Body of pancreas (tissue), 4 donors: ENCODE results near the gene SGK1. TPM values are rescaled to one million over a fixed set of nuclear protein-coding genes. Genes with fewer than 3 reads are reported as not detected.
A peak's percentile ranks its signal among the peaks of the same experiment; 100 is the strongest.

Source experiments
- ATAC-seq: fragments of 150-250 bp; one replicate; pipeline ENCODE4 v1.9.1; 2016
- DNase-seq, 4 donors: peaks; one replicate each; pipeline ENCODE4 v3.0.0-alpha.2; 2019
- H3K27ac ChIP-seq, 4 donors: fragments of 200-600 bp; sonication (generic); 1 replicate in 3 of 4; 2 replicates in 1 of 4; pipeline versions ENCODE4 v1.5.1 to v1.6.1; 2016 to 2019; ENCODE audit warnings: mild to moderate bottlenecking in 1 of 4, mixed read lengths in 1 of 4, moderate library complexity in 1 of 4
- H3K27me3 ChIP-seq, 2 donors: fragments of 200-600 bp; sonication (generic); one replicate each; pipeline ENCODE4 v1.6.0; 2016; ENCODE audit warnings: mild to moderate bottlenecking in 1 of 2
- H3K36me3 ChIP-seq, 2 donors: fragments of 200-600 bp; sonication (generic); replicated peaks in 1 of 2; 2 replicates each; pipeline ENCODE4 v1.5.1; 2016; ENCODE audit warnings: low read depth in 2 of 2; ENCODE audit not compliant: insufficient read depth in 1 of 2
- H3K4me1 ChIP-seq: fragments of 200-600 bp; sonication (generic); one replicate; pipeline ENCODE4 v1.6.0; 2016
- H3K4me3 ChIP-seq, 2 donors: fragments of 200-600 bp; sonication (generic); 1 replicate in 1 of 2; 2 replicates in 1 of 2; pipeline ENCODE4 v1.5.1; 2016 to 2019
- H3K9me3 ChIP-seq, 3 donors: fragments of 200-600 bp; sonication (generic); 1 replicate in 2 of 3; 2 replicates in 1 of 3; pipeline ENCODE4 v1.5.1; 2016
- POLR2A ChIP-seq, 3 donors: fragments of 450-650 bp; IDR thresholded peaks; one replicate each; pipeline ENCODE4 v1.6.1; 2016; ENCODE audit warnings: antibody characterized with exemption in 3 of 3, mild to moderate bottlenecking in 2 of 3
- WGBS, 2 donors: methylation state at CpG; one replicate each; pipeline ENCODE4 v1.1.5; 2017; 5-methylcytosine and 5-hydroxymethylcytosine counted together
- intact Hi-C: fragments of 100-400 bp; cut with DNase I; formaldehyde crosslinking; loops from one replicate; pipeline ENCODE4 v1.15.1; 2023
- total RNA-seq, 2 donors: library from RNA; depleted of rRNA; stranded (reverse); fragments of >200 nt; gene quantifications; one replicate each; pipeline ENCODE4 v1.1.0, GENCODE V29; 2016
- TF ChIP-seq, protein P1 (sequence below), 7 experiments: fragments of 450-650 bp in 4 of 7; fragments of 200-600 bp in 3 of 7; sonication (generic) in 3 of 7; IDR thresholded peaks; one replicate each; pipeline ENCODE4 v1.5.1; 2016 to 2019; ENCODE audit warnings: antibody characterized with exemption in 7 of 7

SGK1 gene
- total RNA-seq, 2 donors from 2014 or later = 51.1 to 238 TPM

DNA sequence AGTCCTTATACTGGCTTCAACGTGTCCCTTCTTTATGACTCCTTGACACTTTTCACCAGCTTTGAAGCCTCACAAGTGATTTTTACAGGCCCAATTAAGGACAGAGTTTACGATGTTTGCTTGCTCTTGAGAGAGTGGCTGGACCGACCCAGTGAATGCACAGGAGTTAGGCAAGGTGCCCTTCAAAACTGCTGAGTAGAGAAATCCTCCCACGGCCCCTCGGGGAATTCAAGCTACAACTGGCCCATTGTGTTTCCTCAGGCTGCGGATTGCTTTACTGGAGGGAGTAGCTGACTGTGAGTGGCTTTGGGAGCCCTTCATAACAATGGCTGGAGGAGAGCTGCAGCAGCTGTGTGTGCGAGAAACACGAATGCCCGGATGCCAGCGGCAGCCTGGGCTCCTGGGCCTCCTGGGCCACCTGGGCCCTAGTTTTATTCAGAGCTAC is 50.0 kb downstream of the SGK1 start:
- intact Hi-C loops = no loop called here
- Histone ChIP-seq H3K27me3 (no peaks in the 10 kb centered on the region), H3K9me3 (no peaks in the 10 kb centered on the region), H3K4me3 (no peak overlapping the region), H3K27ac (peak overlapping the region in 3 of 4 donors; percentile 49 to 60 (median 50)), H3K4me1 (peaks cover 8% of the 10 kb centered on the region), H3K36me3 (no peaks in the 10 kb centered on the region)
- TF ChIP-seq POLR2A (IDR thresholded peaks at IDR 0.05) = no peak
- TF ChIP-seq, protein P1, sequence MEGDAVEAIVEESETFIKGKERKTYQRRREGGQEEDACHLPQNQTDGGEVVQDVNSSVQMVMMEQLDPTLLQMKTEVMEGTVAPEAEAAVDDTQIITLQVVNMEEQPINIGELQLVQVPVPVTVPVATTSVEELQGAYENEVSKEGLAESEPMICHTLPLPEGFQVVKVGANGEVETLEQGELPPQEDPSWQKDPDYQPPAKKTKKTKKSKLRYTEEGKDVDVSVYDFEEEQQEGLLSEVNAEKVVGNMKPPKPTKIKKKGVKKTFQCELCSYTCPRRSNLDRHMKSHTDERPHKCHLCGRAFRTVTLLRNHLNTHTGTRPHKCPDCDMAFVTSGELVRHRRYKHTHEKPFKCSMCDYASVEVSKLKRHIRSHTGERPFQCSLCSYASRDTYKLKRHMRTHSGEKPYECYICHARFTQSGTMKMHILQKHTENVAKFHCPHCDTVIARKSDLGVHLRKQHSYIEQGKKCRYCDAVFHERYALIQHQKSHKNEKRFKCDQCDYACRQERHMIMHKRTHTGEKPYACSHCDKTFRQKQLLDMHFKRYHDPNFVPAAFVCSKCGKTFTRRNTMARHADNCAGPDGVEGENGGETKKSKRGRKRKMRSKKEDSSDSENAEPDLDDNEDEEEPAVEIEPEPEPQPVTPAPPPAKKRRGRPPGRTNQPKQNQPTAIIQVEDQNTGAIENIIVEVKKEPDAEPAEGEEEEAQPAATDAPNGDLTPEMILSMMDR (IDR thresholded peaks at IDR 0.05) = no peak
- ATAC-seq = no peak
- DNase-seq = no peak
- 57 to 68% methylated on average over 2 to 10 of the region's 10 CpGs for WGBS, 2 donors

DNA sequence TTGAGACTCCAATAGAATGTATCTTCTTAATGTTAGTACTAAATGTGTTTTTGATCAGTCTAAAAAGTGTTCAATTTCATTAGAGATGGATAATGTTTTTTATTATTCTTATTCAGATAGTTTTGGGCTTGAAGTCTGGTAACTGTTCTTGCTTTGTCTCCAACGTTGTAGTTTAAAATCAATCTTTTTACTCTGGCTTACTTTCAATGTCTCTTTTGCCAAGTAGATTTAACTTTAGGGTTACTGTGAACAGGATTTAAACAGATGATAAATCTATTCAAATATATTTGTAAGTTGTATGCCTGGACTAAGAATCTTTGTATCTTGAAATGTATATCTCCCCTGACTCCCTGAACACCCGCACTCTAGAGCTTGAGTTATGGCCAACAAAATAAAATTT is 51.1 kb downstream of the SGK1 start:
- Histone ChIP-seq H3K4me1 (peaks cover 8% of the 10 kb centered on the region), H3K27ac (no peak overlapping the region), H3K27me3 (no peaks in the 10 kb centered on the region), H3K9me3 (no peaks in the 10 kb centered on the region), H3K4me3 (no peak overlapping the region), H3K36me3 (no peaks in the 10 kb centered on the region)
- DNase-seq (no peak), ATAC-seq (no peak)
- 38 to 46% methylated on average over 2 of the region's 2 CpGs for WGBS, 2 donors
- intact Hi-C loops = no loop called here
- no peak for TF ChIP-seq POLR2A (IDR thresholded peaks at IDR 0.05)
- TF ChIP-seq, protein P1 (IDR thresholded peaks at IDR 0.05) = no peak

DNA sequence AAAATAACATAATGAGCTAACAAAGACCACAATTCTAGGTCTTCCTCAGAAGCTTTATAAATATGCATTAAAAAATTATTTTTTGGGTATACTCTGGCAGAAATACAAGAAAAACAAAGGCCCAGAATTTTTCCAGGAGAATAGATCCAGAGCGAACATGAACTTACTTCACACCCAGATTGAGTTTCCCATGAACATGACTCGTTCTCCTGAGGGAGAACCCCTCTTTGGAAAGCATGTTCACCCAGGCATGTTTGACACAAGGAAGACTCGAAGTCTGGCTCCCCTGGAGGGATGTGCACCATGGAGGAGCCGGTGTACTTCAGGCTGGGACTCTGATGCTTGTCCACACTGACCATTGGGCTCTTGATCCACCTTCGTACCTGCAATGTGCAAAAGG is 56.1 kb downstream of the SGK1 start:
- WGBS, 2 donors = 91 to 92% methylated on average over 5 of the region's 5 CpGs
- no peaks in the 10 kb centered on the region for H3K36me3 ChIP-seq
- H3K4me1 ChIP-seq = peaks cover 33% of the 10 kb centered on the region
- no peaks in the 10 kb centered on the region for H3K27me3 ChIP-seq
- intact Hi-C loops = no loop called here
- no peak overlapping the region for H3K4me3 ChIP-seq
- no peak for DNase-seq
- no peak overlapping the region for H3K27ac ChIP-seq
- ATAC-seq = no peak
- no peaks in the 10 kb centered on the region for H3K9me3 ChIP-seq
- no peak for TF ChIP-seq POLR2A (IDR thresholded peaks at IDR 0.05)
- TF ChIP-seq, protein P1 (IDR thresholded peaks at IDR 0.05) = no peak

DNA sequence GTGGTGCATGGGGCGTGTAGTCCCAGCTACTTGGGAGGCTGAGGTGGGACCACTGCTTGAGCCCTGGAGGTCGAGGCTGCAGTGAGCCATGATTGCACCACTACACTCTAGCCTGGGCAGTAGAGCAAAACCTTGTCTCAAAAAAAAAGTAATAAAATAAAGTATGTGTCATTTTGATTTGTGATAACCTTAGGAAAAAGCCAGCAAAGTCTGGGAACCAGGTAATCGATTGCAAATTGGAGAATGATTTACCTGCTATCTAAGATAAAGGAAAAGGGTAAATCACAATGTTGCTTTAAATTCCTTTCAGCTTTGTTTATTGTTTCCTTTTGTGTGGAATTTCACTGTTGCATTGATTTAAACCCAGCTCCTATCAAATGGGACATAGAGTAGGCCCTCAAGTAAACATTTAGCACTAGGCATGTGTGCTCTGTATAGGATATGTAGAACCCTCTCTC is 59.0 kb downstream of the SGK1 start:
- TF ChIP-seq, protein P1 (IDR thresholded peaks at IDR 0.05) = no peak
- no peak for TF ChIP-seq POLR2A (IDR thresholded peaks at IDR 0.05)
- intact Hi-C loops = no loop called here
- Histone ChIP-seq H3K9me3 (no peaks in the 10 kb centered on the region), H3K27me3 (no peaks in the 10 kb centered on the region), H3K4me1 (peaks cover 47% of the 10 kb centered on the region), H3K27ac (peak overlapping the region in 3 of 4 donors; percentile 64 to 79 (median 66)), H3K4me3 (no peak overlapping the region), H3K36me3 (no peaks in the 10 kb centered on the region)
- ATAC-seq = peak; percentile 90
- DNase-seq = peak in 2 of 4 donors; percentile 20 to 50
- WGBS, 2 donors = 30 to 46% methylated on average over 3 of the region's 3 CpGs

DNA sequence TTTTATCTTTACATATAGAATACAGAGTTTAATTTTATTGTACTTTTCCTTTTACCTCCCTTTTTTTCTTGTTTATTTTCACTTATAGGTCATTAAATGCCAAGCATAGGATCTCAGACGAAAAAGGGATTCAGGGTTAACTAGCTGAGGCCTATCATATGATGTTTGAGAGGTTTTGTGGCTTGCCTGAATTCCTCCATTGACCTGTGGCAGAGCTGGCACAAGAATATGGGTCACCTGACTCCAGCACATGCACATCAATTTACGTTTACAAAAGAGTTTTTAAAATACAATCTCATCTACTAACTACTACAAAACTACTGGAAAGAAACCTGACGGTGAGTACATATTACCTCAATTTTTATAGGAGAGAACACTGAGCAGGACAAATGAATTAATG is 60.4 kb downstream of the SGK1 start:
- Histone ChIP-seq H3K9me3 (no peaks in the 10 kb centered on the region), H3K4me1 (peaks cover 56% of the 10 kb centered on the region), H3K27me3 (no peaks in the 10 kb centered on the region), H3K4me3 (no peak overlapping the region), H3K36me3 (no peaks in the 10 kb centered on the region), H3K27ac (peak overlapping the region in 1 of 4 donors; percentile 79)
- WGBS, 2 donors = 56 to 59% methylated on average over 3 of the region's 3 CpGs
- ATAC-seq (no peak), DNase-seq (no peak)
- no peak for TF ChIP-seq POLR2A (IDR thresholded peaks at IDR 0.05)
- TF ChIP-seq, protein P1 (IDR thresholded peaks at IDR 0.05) = no peak
- intact Hi-C loops = no loop called here
